Activated naive CD8-positive, alpha-beta T cell treated with anti-CD3 and anti-CD28 coated beads, Interleukin-2, amount 10 ng/mL, durations not matched to agents 7 days and 5 days (primary cell): ENCODE measurements around the gene AKR7A3. TPM values are rescaled to one million over a fixed set of nuclear protein-coding genes. Genes with fewer than 3 reads are reported as not detected.
"Not testable (repeated sequence)": the region's sequence is repeated elsewhere in the genome, so short reads cannot be mapped to it uniquely, and the experiment has no call there.

Experiments used
- ATAC-seq: fragments of 150-1000 bp; cut with Tn5 transposase; one replicate; pipeline ENCODE4 v1.10.0; 2021; ENCODE audit warnings: low read depth, moderate library complexity
- POLR2A ChIA-PET: fragments of 350-600 bp; sonication (Branson Sonifier 250); formaldehyde crosslinking; loops from one replicate; lab custom pipeline; 2021; ENCODE audit warnings: antibody characterized with exemption; lab: Charles Lee
- DNase-seq: peaks from one replicate; pipeline ENCODE4 v3.0.0; 2021
- H3K27ac Mint-ChIP-seq: one replicate; pipeline ENCODE4 v1.8.0; 2022; ENCODE audit warnings: mild to moderate bottlenecking, mixed read lengths
- H3K27me3 Mint-ChIP-seq: one replicate; pipeline ENCODE4 v1.8.0; 2022; ENCODE audit warnings: mild to moderate bottlenecking, moderate library complexity, mixed read lengths
- H3K36me3 Mint-ChIP-seq: one replicate; pipeline ENCODE4 v1.8.0; 2021; ENCODE audit warnings: mild to moderate bottlenecking, mixed read lengths
- H3K4me1 Mint-ChIP-seq: one replicate; pipeline ENCODE4 v1.8.0; 2021; ENCODE audit warnings: mixed read lengths
- H3K4me3 Mint-ChIP-seq: one replicate; pipeline ENCODE4 v1.8.0; 2022; ENCODE audit warnings: mild to moderate bottlenecking, moderate library complexity, mixed read lengths
- H3K9me3 Mint-ChIP-seq: one replicate; pipeline ENCODE4 v1.8.0; 2021; ENCODE audit warnings: mixed read lengths
- total RNA-seq, 2 experiments: library from RNA; stranded (reverse); gene quantifications; one replicate each; pipeline ENCODE4 v1.2.3, GENCODE V29; 2021

AKR7A3 gene
- total RNA-seq, 2 experiments from 2014 or later: 0.83 to 1.0 TPM

DNA sequence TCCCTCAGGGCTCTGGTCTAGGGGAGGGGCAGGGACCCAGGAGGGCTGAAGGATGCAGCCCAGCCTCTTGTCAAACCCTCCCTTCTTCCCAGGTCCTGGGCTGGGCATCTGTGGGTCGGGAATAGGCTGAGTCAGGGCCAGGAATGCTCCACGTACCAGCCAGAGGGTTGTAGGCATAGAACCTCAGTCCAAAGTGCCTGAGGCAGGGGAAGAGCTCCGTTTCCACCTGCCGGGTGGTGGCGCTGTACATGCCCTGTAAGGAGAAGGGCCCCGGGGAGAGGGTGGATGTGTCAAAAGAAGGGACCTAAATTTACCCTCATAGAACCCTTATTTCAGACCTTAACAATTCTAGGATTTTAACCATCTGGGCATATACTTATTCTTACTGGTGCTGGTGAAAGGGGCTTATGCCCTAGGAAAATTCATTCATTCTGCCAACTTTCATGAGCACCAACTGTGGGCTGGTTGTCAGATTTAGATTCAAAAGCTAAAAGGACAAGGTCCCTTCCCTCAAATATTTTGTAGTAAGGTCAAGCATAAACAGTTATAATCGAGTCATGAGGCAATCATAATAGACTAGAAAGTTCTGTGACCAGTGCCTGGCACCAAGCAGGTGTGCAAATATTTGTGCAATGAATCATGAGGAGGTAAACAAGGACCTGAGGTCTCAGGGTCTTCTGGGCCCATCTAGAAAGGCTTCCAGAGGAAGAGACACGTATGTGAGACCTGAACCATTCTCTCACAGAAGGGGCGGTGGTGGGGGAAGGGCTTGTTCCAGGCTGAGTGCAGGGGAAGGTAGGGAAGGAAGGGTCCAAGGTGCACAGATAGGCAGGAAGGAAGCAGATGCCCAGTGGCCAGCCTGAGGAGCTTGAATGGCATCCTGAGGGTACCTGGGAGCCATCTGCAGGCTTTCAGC, 18.9 kb downstream of the AKR7A3 start:
- H3K27me3 Mint-ChIP-seq: peaks cover 32% of the 10 kb centered on the region
- H3K4me3 Mint-ChIP-seq, H3K4me1 Mint-ChIP-seq, H3K9me3 Mint-ChIP-seq, DNase-seq, POLR2A ChIA-PET, ATAC-seq, H3K27ac Mint-ChIP-seq, H3K36me3 Mint-ChIP-seq: not testable (repeated sequence)

DNA sequence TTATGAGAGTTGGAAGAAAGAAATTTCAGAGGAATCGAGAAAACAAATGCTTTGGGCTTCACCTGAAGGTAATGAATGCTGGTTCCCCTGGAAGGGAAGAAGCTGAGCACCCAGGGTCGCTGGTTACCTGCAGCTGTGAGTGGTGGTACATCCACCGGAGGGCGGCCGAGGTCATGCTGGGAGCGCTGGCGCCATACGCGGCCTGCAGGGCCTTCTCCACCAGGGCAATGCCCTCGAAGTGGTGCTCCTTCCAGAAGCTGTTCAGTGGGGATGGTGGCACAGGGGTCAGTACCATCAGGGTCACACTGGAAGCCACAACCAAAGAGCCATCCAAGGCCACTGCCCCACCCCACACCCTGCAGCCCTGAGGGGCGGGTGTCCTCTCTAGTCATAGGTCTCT, 20.1 kb downstream of the AKR7A3 start:
- DNase-seq: no peak
- H3K4me1 Mint-ChIP-seq: no peaks in the 10 kb centered on the region
- ATAC-seq: no peak
- H3K9me3 Mint-ChIP-seq: no peaks in the 10 kb centered on the region
- no peak overlapping the region for H3K4me3 Mint-ChIP-seq
- POLR2A ChIA-PET: no interaction called here
- peaks cover 3% of the 10 kb centered on the region for H3K36me3 Mint-ChIP-seq
- no peak overlapping the region for H3K27ac Mint-ChIP-seq
- peaks cover 25% of the 10 kb centered on the region for H3K27me3 Mint-ChIP-seq

DNA sequence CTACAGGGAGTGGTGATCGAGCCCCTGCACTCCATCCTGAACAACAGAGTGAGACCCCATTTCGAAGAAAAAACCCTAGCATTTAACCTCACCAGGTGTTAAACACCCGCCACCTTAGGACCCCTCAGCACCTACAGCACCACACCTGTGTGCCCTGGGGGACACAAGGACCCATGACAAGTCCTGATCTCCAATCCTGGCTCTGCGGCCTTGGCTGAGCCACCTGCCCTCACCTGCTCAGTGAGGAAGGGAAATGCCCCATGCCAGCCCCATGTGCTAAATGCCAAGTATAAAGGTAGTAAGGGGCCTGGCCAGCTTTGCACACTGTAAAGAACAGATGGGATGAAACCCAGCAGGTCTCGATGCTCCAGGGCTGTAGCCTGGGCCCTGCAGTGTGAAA, 25.8 kb downstream of the AKR7A3 start:
- Mint-ChIP-seq H3K4me1 (no peaks in the 10 kb centered on the region), H3K27ac (no peak overlapping the region), H3K9me3 (no peaks in the 10 kb centered on the region), H3K27me3 (peaks cover 4% of the 10 kb centered on the region), H3K4me3 (no peak overlapping the region), H3K36me3 (no peaks in the 10 kb centered on the region)
- ATAC-seq: no peak
- POLR2A ChIA-PET: no interaction called here
- DNase-seq: no peak

DNA sequence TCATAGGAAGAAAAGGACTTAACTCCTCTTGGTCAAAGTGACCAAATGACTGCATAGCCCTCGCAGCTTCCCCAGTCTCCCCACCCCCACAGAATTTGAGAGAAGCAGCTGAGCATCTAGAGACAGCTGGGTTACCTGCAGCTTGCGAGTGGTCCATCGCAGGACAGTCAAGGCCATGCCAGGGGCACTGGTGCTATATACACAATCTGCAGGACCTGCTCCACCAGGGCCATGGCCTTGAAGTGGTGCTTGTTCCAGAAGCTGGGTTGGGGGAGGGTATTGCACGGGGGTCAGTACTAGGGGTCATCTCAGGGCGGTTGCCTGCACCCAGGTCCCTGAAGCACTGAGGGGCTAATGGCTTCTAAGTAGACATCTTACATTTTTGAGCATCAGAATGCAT, 26.5 kb downstream of the AKR7A3 start:
- DNase-seq: no peak

DNA sequence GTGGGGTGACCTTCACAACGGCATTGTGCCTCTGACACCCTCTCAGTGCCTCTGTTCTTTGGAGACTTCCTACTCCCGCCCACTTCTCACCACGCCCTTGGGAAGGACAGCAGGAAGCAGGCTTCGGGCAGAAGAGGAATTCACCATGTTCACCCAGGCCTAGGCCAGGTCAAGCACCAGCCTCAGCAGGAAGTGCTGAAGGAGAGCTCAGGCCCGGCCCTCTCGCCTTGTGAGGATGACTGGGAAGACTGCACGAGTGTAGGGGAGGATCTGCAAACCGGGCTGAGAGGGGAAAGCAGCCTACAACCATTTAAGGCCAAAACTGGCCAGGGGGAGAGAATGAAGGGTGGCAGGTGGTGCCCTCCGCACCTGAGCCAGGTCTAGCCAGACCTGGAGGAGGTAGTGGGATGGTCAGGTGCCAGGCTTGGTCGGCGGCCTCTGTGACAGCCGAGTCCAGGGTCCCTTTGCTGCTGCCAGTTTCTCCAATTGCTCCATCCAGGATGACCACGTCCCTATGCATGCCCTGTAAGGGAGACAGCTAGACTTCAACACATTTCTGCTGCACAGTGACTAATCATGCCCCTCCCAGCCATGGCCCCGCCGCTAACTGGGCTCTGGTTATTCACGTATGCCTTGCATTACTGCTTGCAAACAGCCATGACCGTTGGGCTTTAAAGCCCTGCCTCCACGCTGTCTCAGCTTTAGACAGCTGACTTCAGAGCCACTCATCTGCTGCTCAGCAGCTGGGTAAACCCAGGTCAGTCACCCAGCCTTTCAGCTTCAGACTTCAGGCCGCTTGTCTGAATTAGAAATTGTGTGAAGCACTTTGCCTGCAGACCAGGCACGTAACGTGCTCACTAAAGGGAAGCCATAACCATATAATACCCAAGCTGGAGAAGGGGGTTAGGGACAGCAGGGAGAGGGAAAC, 28.1 kb downstream of the AKR7A3 start:
- H3K4me3 Mint-ChIP-seq: no peak overlapping the region
- H3K27me3 Mint-ChIP-seq: peaks cover 4% of the 10 kb centered on the region
- no peaks in the 10 kb centered on the region for H3K9me3 Mint-ChIP-seq
- no peak overlapping the region for H3K27ac Mint-ChIP-seq
- ATAC-seq (no peak), DNase-seq (no peak)
- H3K4me1 Mint-ChIP-seq: no peaks in the 10 kb centered on the region
- peaks cover 5% of the 10 kb centered on the region for H3K36me3 Mint-ChIP-seq
- POLR2A ChIA-PET: no interaction called here

More for the DNA sequence above, 26.5 kb downstream of the AKR7A3 start:
- Mint-ChIP-seq H3K9me3 (no peaks in the 10 kb centered on the region), H3K27ac (no peak overlapping the region), H3K4me1 (no peaks in the 10 kb centered on the region), H3K4me3 (no peak overlapping the region), H3K27me3 (peaks cover 4% of the 10 kb centered on the region), H3K36me3 (peaks cover 3% of the 10 kb centered on the region)
- ATAC-seq: no peak
- POLR2A ChIA-PET: no interaction called here

DNA sequence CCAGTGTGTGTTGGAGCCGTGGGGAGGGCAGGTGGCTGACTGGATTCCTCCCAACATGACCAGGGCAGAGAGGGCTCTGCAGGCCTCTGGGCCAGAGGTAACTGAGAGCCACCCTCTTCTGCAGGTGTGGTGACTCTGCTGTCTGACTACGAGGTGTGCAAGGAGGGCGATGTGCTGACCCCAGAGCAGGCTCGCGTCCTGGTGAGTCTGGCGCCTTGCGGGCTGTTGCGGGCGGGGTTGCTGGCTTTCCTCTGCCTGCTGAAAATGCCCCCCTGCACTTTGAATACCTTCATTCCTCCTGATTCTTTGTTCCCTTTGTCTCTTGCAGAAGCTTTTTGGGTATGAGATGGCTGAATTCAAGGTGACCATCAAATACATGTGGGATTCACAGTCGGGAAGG, 30.2 kb downstream of the AKR7A3 start:
- H3K4me1 Mint-ChIP-seq: peaks cover 4% of the 10 kb centered on the region
- no peak overlapping the region for H3K27ac Mint-ChIP-seq
- H3K4me3 Mint-ChIP-seq: no peak overlapping the region
- H3K9me3 Mint-ChIP-seq: no peaks in the 10 kb centered on the region
- POLR2A ChIA-PET: no interaction called here
- peaks cover 5% of the 10 kb centered on the region for H3K36me3 Mint-ChIP-seq
- ATAC-seq (no peak), DNase-seq (no peak)
- H3K27me3 Mint-ChIP-seq: no peaks in the 10 kb centered on the region

DNA sequence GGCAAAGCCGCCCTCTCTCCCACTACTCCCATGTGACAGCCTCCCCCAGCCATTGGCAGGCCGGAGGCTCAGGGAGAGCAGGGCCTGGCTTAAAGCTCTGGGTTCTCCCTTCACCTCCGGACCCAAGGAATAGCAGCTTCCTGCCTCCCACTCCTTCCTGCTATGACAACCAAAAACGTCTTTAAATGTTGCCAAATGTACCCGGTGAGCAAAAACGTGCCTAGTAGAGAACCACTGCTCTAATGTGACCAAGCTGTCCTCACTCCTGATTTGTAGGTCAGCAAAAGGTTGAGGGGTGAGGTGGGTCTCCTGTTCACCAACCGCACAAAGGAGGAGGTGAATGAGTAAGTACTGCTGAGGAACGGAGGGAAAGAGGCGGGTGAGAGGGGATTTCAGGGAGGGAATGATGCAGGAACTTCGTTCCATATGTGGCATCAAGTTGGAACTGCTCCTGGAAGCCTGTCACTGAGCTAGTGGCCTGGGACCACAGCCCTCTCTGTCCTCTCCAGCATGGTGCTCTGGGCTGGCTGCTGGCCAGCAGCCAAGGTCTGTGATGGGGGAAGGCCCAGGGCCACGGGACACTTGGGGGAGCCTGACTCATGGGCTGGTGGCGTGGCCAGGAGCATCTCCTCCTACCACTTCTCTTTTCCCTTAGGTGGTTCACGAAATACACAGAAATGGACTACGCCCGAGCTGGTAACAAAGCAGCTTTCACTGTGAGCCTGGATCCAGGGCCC, 31.2 kb downstream of the AKR7A3 start:
- H3K4me3 Mint-ChIP-seq: no peak overlapping the region
- POLR2A ChIA-PET: no interaction called here
- H3K9me3 Mint-ChIP-seq: no peaks in the 10 kb centered on the region
- no peak for ATAC-seq
- H3K27me3 Mint-ChIP-seq: no peaks in the 10 kb centered on the region
- peaks cover 6% of the 10 kb centered on the region for H3K36me3 Mint-ChIP-seq
- H3K27ac Mint-ChIP-seq: no peak overlapping the region
- peaks cover 11% of the 10 kb centered on the region for H3K4me1 Mint-ChIP-seq
- no peak for DNase-seq

DNA sequence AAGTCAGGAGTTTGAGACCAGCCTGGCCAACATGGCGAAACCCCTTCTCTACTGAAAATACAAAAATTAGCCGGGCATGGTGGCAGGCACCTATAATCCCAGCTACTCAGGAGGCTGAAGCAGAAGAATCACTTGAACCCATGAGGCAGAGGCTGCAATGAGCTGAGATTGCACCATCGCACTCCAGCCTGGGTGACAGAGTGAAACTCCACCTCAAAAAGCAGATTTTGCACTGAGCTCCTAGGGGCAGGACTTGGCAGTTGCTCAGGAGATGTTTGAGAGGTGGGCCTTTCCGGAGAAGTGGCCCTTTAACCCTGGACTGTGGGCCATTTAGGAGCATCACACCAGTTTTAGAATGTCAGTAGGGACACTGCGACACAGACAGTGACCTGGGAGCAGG, 32.3 kb downstream of the AKR7A3 start:
- H3K36me3 Mint-ChIP-seq, H3K4me3 Mint-ChIP-seq, H3K27ac Mint-ChIP-seq, H3K9me3 Mint-ChIP-seq, H3K27me3 Mint-ChIP-seq, POLR2A ChIA-PET, ATAC-seq, DNase-seq: not testable (repeated sequence)
- peaks cover 14% of the 10 kb centered on the region for H3K4me1 Mint-ChIP-seq

DNA sequence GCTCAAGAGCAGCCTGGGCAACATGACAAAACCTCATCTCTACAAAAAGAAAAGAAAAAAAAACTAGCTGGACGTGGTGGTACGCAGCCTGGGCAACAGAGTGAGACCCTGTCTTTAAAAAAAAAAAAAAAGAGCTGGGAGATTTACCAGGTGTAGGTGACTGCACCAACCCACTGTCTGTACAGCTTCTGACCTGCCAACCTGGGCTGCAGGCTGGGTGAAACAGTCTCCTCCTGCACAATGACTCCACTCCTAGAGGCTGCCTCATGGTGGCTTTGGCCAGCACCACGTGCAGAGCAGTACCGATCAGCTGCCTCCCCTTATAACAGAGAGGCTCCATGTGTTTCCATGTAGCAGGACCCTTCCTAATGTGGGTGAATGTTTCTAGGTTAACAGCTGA, 33.3 kb downstream of the AKR7A3 start:
- Mint-ChIP-seq H3K36me3 (peaks cover 6% of the 10 kb centered on the region), H3K27ac (no peak overlapping the region), H3K27me3 (no peaks in the 10 kb centered on the region), H3K4me1 (peaks cover 18% of the 10 kb centered on the region), H3K4me3 (no peak overlapping the region), H3K9me3 (no peaks in the 10 kb centered on the region)
- ATAC-seq: no peak
- POLR2A ChIA-PET: interaction anchor here (0.6 kb wide), 1 partner anchor 143 kb away, joined by 3 read pairs; no protein-coding TSS in a partner anchor
- no peak for DNase-seq

DNA sequence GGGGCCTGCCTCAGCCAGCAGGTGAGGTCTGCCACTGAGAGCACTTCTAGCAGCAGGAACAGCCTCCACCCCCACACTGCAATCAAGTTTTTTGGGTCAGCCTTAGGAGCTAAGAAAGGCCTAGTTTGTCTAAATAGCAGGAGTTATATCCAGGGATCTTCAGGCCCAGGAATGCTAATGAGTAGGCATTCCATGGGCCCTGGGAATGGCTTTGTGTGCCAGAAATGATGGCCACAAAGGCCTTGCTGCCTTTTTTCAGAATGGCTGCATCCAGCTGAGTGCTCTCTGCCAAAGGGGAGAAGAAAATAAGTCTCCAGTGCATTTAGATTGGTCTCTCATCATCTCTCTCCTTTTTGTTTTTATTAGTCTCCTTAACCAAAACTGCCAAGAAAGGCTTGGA, 34.2 kb downstream of the AKR7A3 start:
- Mint-ChIP-seq H3K4me3 (no peak overlapping the region), H3K36me3 (peaks cover 6% of the 10 kb centered on the region), H3K9me3 (no peaks in the 10 kb centered on the region), H3K4me1 (peaks cover 21% of the 10 kb centered on the region), H3K27me3 (no peaks in the 10 kb centered on the region), H3K27ac (no peak overlapping the region)
- ATAC-seq (no peak), DNase-seq (no peak)
- POLR2A ChIA-PET: no interaction called here

DNA sequence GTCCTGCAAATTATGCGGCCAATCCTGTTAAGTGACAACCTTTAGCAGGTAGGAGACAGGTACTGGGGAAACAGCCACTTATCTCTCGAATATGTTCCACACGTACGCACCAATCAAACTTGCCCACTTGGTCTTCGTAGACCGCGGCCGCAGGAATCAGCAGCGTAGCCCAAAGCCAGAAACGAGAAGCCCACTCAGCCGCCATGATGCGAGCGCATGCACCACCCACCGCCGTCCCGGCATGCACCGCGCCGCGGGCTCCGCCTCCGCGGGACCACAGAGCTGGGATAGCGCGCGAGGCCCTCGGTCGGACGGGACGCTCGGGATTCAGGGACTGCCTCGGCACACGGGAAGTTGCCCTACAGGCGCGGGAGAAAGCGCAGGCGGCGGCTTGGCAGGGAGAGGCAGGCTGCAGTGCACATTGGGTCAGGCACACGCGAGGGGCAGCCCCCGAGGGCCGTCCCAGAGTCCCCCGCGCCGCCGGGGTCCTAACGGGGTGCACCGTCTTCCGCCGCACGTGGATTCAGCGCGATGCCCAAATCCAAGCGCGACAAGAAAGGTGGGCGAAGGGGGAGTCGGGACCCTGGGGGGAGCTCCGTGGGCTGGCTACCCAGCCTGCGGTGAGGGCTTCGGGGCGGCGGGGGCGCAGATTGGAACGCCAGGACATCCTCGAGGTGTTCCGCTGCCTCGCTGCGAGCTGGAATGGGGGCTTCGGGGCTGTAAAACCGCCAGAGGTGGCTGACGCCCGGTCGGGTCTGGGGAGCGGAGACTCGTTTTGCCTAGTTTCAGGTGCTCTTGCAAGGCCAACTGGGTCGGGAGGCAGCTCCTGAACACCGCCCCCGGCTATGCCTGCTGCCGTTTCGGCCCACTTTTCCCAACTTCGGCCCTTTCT, 37.0 kb downstream of the AKR7A3 start, which contains the start of the genes EMC1 and MRTO4:
Gene EMC1, minus strand, starts transcription at position 220 of the 892 bp plus-strand sequence. Its CDS starts 15 bp downstream, at position 205.
Gene MRTO4, plus strand, starts transcription at position 501 of the 892 bp plus-strand sequence. Its CDS starts 31 bp downstream, at position 532.
- Mint-ChIP-seq H3K4me1 (peaks cover 21% of the 10 kb centered on the region), H3K4me3 (peak within 1 kb of the TSS; percentile 92), H3K36me3 (peaks cover 2% of the 10 kb centered on the region), H3K27ac (peak within 1 kb of the TSS; percentile 92), H3K9me3 (no peaks in the 10 kb centered on the region), H3K27me3 (no peaks in the 10 kb centered on the region)
- DNase-seq (peak; percentile 98), ATAC-seq (peak; percentile 89)
- POLR2A ChIA-PET: interaction anchor here (0.9 to 1.5 kb wide), 7 partner anchors 13 to 397 kb away, joined by 3 to 5 read pairs (median 4); no protein-coding TSS in a partner anchor
